Measurements from ENCODE around the gene MED25. TPM values are rescaled to one million over a fixed set of nuclear protein-coding genes. Genes with fewer than 3 reads are reported as not detected.

The MED25 gene
- total RNA-seq, 3 donors from 2014 or later, result 16.3 to 27.5 (median 20.6) TPM

DNA sequence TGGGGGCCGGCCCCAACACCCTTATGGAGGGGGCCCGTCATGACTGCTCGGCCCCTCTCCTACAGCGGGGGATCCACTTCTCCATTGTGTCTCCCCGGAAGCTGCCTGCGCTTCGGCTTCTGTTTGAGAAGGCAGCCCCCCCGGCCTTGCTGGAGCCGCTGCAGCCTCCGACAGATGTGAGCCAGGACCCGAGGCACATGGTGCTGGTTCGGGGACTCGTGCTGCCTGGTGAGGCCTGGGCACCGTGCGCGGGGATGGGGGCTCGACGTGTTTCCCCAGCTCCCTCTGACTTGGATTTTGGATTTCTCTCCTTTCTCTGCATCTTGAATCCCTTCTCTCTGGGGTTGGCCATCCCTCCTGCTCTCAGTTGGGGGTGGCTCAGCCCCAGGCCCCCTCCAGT lies 11.6 kb downstream of the MED25 start:
- intact Hi-C loops (cut with DNase I; ENCODE audit: low total_unique reads), result no loop called here
- H3K9me3 ChIP-seq, result no peaks in the 10 kb centered on the region
- DNase-seq (ENCODE audit: low spot score in 2 of 2), result no peak
- no peak overlapping the region for H3K27ac ChIP-seq
- no peaks in the 10 kb centered on the region for H3K4me1 ChIP-seq
- H3K4me3 ChIP-seq, result no peak overlapping the region
- H3K27me3 ChIP-seq, result no peaks in the 10 kb centered on the region
- no peaks in the 10 kb centered on the region for H3K36me3 ChIP-seq
- TF ChIP-seq, protein P1, sequence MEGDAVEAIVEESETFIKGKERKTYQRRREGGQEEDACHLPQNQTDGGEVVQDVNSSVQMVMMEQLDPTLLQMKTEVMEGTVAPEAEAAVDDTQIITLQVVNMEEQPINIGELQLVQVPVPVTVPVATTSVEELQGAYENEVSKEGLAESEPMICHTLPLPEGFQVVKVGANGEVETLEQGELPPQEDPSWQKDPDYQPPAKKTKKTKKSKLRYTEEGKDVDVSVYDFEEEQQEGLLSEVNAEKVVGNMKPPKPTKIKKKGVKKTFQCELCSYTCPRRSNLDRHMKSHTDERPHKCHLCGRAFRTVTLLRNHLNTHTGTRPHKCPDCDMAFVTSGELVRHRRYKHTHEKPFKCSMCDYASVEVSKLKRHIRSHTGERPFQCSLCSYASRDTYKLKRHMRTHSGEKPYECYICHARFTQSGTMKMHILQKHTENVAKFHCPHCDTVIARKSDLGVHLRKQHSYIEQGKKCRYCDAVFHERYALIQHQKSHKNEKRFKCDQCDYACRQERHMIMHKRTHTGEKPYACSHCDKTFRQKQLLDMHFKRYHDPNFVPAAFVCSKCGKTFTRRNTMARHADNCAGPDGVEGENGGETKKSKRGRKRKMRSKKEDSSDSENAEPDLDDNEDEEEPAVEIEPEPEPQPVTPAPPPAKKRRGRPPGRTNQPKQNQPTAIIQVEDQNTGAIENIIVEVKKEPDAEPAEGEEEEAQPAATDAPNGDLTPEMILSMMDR (IDR thresholded peaks at IDR 0.05), result no peak
- no peak for TF ChIP-seq POLR2AphosphoS5 (IDR thresholded peaks at IDR 0.05)

DNA sequence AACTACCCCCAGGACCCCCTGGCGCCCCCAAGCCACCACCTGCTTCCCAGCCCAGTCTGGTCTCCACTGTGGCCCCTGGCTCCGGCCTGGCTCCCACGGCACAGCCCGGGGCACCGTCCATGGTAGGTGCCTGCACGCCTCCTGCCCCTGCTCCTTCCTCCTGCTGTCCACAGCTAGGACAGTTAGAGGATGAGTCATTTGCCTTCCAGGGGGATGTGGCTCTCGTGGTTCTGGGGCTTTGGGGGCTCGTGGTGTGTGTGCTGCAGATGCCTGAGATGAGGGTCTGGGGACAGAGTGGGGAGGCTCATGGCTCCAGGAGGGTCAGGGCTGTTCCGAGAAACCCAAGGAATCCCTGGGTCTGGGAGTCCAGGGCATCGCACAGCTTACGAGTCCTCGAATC lies 12.7 kb downstream of the MED25 start:
- TF ChIP-seq POLR2A (IDR thresholded peaks at IDR 0.05) (no peak), POLR2AphosphoS5 (IDR thresholded peaks at IDR 0.05) (no peak)
- TF ChIP-seq, protein P1 (IDR thresholded peaks at IDR 0.05), result no peak
- Histone ChIP-seq H3K9me3 (no peaks in the 10 kb centered on the region), H3K27me3 (no peaks in the 10 kb centered on the region), H3K27ac (no peak overlapping the region), H3K4me3 (no peak overlapping the region), H3K4me1 (no peaks in the 10 kb centered on the region), H3K36me3 (no peaks in the 10 kb centered on the region)
- no peak for DNase-seq (ENCODE audit: low spot score in 2 of 2)
- intact Hi-C loops (cut with DNase I; ENCODE audit: low total_unique reads), result no loop called here

DNA sequence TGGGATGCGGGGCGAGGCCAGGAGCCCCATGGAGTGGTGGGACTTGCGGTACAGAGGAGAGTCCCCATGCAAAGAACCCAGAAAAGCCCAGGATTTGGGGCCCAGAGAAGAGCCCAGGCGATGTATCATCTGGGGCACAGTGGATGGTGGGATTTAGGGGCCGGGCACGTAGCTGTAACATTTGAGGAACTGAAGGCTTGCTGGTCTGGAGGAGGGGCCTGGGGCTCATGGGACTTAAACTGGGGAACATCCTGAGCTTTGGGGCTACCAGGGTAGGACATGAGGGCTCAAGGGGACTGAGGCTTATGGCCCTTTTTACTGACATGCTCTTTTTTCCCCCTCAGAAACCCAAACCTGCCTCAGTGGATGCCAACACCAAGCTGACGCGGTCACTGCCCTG lies 13.5 kb downstream of the MED25 start:
- H3K27ac ChIP-seq, result no peak overlapping the region
- H3K4me1 ChIP-seq, result no peaks in the 10 kb centered on the region
- TF ChIP-seq POLR2AphosphoS5 (IDR thresholded peaks at IDR 0.05), result no peak
- TF ChIP-seq, protein P1 (IDR thresholded peaks at IDR 0.05), result no peak
- no peak for TF ChIP-seq POLR2A (IDR thresholded peaks at IDR 0.05)
- H3K9me3 ChIP-seq, result no peaks in the 10 kb centered on the region
- no peak for DNase-seq (ENCODE audit: low spot score in 2 of 2)
- no peaks in the 10 kb centered on the region for H3K27me3 ChIP-seq
- intact Hi-C loops (cut with DNase I; ENCODE audit: low total_unique reads), result no loop called here
- no peaks in the 10 kb centered on the region for H3K36me3 ChIP-seq
- no peak overlapping the region for H3K4me3 ChIP-seq

DNA sequence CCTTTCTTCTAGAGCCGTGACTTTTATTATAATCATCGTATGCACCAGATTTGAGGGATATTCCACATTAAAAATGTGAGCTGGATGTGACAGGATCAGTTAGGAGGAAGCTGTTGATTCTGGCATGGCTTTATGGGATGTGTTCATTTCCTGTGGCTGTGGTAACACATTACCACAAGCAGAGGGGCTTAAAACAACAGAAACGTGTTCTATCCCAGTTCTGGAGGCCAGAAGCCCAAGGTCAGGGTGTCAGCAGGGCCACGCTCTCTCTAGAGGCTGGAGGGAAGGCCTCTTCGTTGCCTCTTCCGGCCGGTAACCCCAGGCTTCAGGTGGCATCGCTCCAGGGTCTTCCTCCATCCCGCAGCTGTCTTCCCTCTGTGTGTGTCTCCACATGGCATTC lies 14.5 kb downstream of the MED25 start:
- H3K4me3 ChIP-seq, result no peak overlapping the region
- H3K4me1 ChIP-seq, result no peaks in the 10 kb centered on the region
- H3K36me3 ChIP-seq, result no peaks in the 10 kb centered on the region
- H3K9me3 ChIP-seq, result no peaks in the 10 kb centered on the region
- DNase-seq (ENCODE audit: low spot score in 2 of 2), result no peak
- no peaks in the 10 kb centered on the region for H3K27me3 ChIP-seq
- TF ChIP-seq POLR2AphosphoS5 (IDR thresholded peaks at IDR 0.05), result no peak
- no peak for TF ChIP-seq POLR2A (IDR thresholded peaks at IDR 0.05)
- TF ChIP-seq, protein P1 (IDR thresholded peaks at IDR 0.05), result no peak
- intact Hi-C loops (cut with DNase I; ENCODE audit: low total_unique reads), result no loop called here
- no peak overlapping the region for H3K27ac ChIP-seq

DNA sequence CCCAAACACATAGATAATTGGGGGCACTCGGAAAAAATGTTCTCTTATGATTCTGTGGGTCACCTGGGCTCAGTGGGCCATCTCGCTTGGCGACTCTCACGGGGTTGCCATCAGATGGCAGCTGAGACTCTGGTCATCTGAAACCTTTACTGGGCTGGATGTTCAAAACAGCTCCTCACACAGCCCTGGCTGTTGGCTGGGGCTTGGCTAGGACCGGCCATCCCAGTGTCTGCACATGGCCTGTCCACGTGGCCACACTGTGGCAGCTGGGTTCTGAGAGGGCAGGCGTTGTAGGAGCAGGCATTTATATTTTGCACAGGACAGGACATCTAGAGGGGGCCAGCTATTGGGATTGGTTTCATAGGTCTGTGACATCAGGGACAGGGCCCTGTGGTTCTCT lies 15.5 kb downstream of the MED25 start:
- no peaks in the 10 kb centered on the region for H3K27me3 ChIP-seq
- H3K9me3 ChIP-seq, result no peaks in the 10 kb centered on the region
- no peak overlapping the region for H3K27ac ChIP-seq
- intact Hi-C loops (cut with DNase I; ENCODE audit: low total_unique reads), result no loop called here
- no peak for DNase-seq (ENCODE audit: low spot score in 2 of 2)
- H3K36me3 ChIP-seq, result no peaks in the 10 kb centered on the region
- TF ChIP-seq POLR2A (IDR thresholded peaks at IDR 0.05) (no peak), POLR2AphosphoS5 (IDR thresholded peaks at IDR 0.05) (no peak)
- TF ChIP-seq, protein P1 (IDR thresholded peaks at IDR 0.05), result no peak
- no peaks in the 10 kb centered on the region for H3K4me1 ChIP-seq
- no peak overlapping the region for H3K4me3 ChIP-seq
